MM.1S (cell line): ENCODE results near the gene NTN5.

Source experiments
- DNase-seq: peaks from one replicate; pipeline ENCODE4 v3.0.0-alpha.2; 2015
- H2AFZ ChIP-seq: fragments of 300-600 bp; sonication (generic); 2 replicates; pipeline ENCODE4 v1.6.0; 2016; ENCODE audit warnings: antibody characterized with exemption, low read length
- H3F3A ChIP-seq: fragments of 300-600 bp; sonication (generic); 2 replicates; pipeline ENCODE4 v1.6.1; 2016; ENCODE audit warnings: mild to moderate bottlenecking, antibody characterized with exemption, low read length, moderate library complexity, mixed read lengths; ENCODE audit not compliant: insufficient read depth
- H3K27ac ChIP-seq: fragments of 300-600 bp; sonication (generic); 2 replicates; pipeline ENCODE4 v1.5.1; 2016; ENCODE audit warnings: mild to moderate bottlenecking, low read length
- H3K27me3 ChIP-seq: fragments of 300-600 bp; sonication (generic); replicated peaks from 2 replicates; pipeline ENCODE4 v1.6.0; 2016; ENCODE audit warnings: low read length; ENCODE audit not compliant: insufficient read depth
- H3K36me3 ChIP-seq: fragments of 300-600 bp; sonication (generic); replicated peaks from 2 replicates; pipeline ENCODE4 v1.6.1; 2016; ENCODE audit warnings: mild to moderate bottlenecking, low read length, mixed read lengths; ENCODE audit not compliant: insufficient read depth
- H3K4me1 ChIP-seq: fragments of 300-600 bp; sonication (generic); 2 replicates; pipeline ENCODE4 v1.6.1; 2016; ENCODE audit warnings: low read length, mixed read lengths
- H3K4me2 ChIP-seq: fragments of 300-600 bp; sonication (generic); 2 replicates; pipeline ENCODE4 v1.6.0; 2016; ENCODE audit warnings: low read depth, low read length
- H3K4me3 ChIP-seq: fragments of 300-600 bp; sonication (generic); 2 replicates; pipeline ENCODE4 v1.5.1; 2016; ENCODE audit warnings: low read length, mixed read lengths
- H3K79me2 ChIP-seq: fragments of 300-600 bp; sonication (generic); 2 replicates; pipeline ENCODE4 v1.6.1; 2016; ENCODE audit warnings: mixed run types, low read length, mixed read lengths
- H3K9ac ChIP-seq: fragments of 300-600 bp; sonication (generic); 2 replicates; pipeline ENCODE4 v1.6.1; 2016; ENCODE audit warnings: low read length, mixed read lengths
- H3K9me2 ChIP-seq: fragments of 300-600 bp; sonication (generic); replicated peaks from 2 replicates; pipeline ENCODE4 v1.6.1; 2016; ENCODE audit warnings: mild to moderate bottlenecking, low read length, mixed read lengths; ENCODE audit not compliant: insufficient read depth
- H3K9me3 ChIP-seq: fragments of 300-600 bp; sonication (generic); replicated peaks from 2 replicates; pipeline ENCODE4 v1.6.1; 2016; ENCODE audit warnings: mild to moderate bottlenecking, low read length, mixed read lengths; ENCODE audit not compliant: insufficient read depth
- H4K20me1 ChIP-seq: fragments of 300-600 bp; sonication (generic); 2 replicates; pipeline ENCODE4 v1.6.1; 2016; ENCODE audit warnings: mild to moderate bottlenecking, low read length, moderate library complexity, mixed read lengths; ENCODE audit not compliant: insufficient read depth
- CTCF ChIP-seq: fragments of 300-600 bp; sonication (generic); IDR thresholded peaks from 2 replicates; pipeline ENCODE4 v1.5.1; 2016; ENCODE audit warnings: antibody characterized with exemption, low read length, mixed read lengths
- EZH2 ChIP-seq: fragments of 300-600 bp; sonication (generic); optimal IDR thresholded peaks from 2 replicates; pipeline ENCODE3; 2017; ENCODE audit warnings: low read depth, mild to moderate bottlenecking, antibody characterized with exemption, low read length, mixed read lengths
- EZH2phosphoT487 ChIP-seq: fragments of 300-600 bp; sonication (generic); IDR thresholded peaks from 2 replicates; pipeline ENCODE4 v1.6.1; 2018; ENCODE audit warnings: antibody characterized with exemption, low read length

NTN5 gene

GRCh38 chr19:48708471-48708870 lies 35.7 kb upstream of the NTN5 start:
- no peak for DNase-seq
- H3K4me2 ChIP-seq, result no peak overlapping the region
- TF ChIP-seq EZH2phosphoT487, result no peak
- TF ChIP-seq CTCF, result no peak
- no peak for TF ChIP-seq EZH2
- peaks cover 71% of the 10 kb centered on the region for H3K27me3 ChIP-seq
- H4K20me1 ChIP-seq, result no peaks in the 10 kb centered on the region
- no peak overlapping the region for H3K4me3 ChIP-seq
- no peaks in the 10 kb centered on the region for H3K9me2 ChIP-seq
- H3K9me3 ChIP-seq, result no peaks in the 10 kb centered on the region
- no peaks in the 10 kb centered on the region for H3K36me3 ChIP-seq
- no peaks in the 10 kb centered on the region for H3F3A ChIP-seq
- no peaks in the 10 kb centered on the region for H3K79me2 ChIP-seq
- no peak overlapping the region for H3K9ac ChIP-seq
- H3K4me1 ChIP-seq, result no peaks in the 10 kb centered on the region
- no peak overlapping the region for H3K27ac ChIP-seq
- H2AFZ ChIP-seq, result no peak overlapping the region

GRCh38 chr19:48705431-48705830 lies 32.6 kb upstream of the NTN5 start:
- H3K4me3 ChIP-seq, result no peak overlapping the region
- H3K9me3 ChIP-seq, result no peaks in the 10 kb centered on the region
- TF ChIP-seq EZH2, result no peak
- TF ChIP-seq EZH2phosphoT487, result no peak
- no peak for TF ChIP-seq CTCF
- H3K27ac ChIP-seq, result no peak overlapping the region
- DNase-seq, result no peak
- H3K9me2 ChIP-seq, result no peaks in the 10 kb centered on the region
- H2AFZ ChIP-seq, result no peak overlapping the region
- H4K20me1 ChIP-seq, result no peaks in the 10 kb centered on the region
- no peak overlapping the region for H3K4me2 ChIP-seq
- H3K4me1 ChIP-seq, result no peaks in the 10 kb centered on the region
- no peaks in the 10 kb centered on the region for H3K79me2 ChIP-seq
- H3K27me3 ChIP-seq, result peaks cover 79% of the 10 kb centered on the region
- H3K9ac ChIP-seq, result no peak overlapping the region
- no peaks in the 10 kb centered on the region for H3K36me3 ChIP-seq
- no peaks in the 10 kb centered on the region for H3F3A ChIP-seq

GRCh38 chr19:48703316-48703715 lies 30.5 kb upstream of the NTN5 start:
- no peak overlapping the region for H3K9ac ChIP-seq
- H3K9me3 ChIP-seq, result no peaks in the 10 kb centered on the region
- peaks cover 85% of the 10 kb centered on the region for H3K27me3 ChIP-seq
- TF ChIP-seq CTCF, result no peak
- TF ChIP-seq EZH2phosphoT487, result no peak
- no peak for TF ChIP-seq EZH2
- H3K27ac ChIP-seq, result no peak overlapping the region
- no peaks in the 10 kb centered on the region for H3K36me3 ChIP-seq
- no peaks in the 10 kb centered on the region for H3K9me2 ChIP-seq
- H3K79me2 ChIP-seq, result no peaks in the 10 kb centered on the region
- no peak overlapping the region for H3K4me2 ChIP-seq
- no peak overlapping the region for H3K4me3 ChIP-seq
- no peak overlapping the region for H2AFZ ChIP-seq
- H4K20me1 ChIP-seq, result no peaks in the 10 kb centered on the region
- no peaks in the 10 kb centered on the region for H3K4me1 ChIP-seq
- H3F3A ChIP-seq, result no peaks in the 10 kb centered on the region
- DNase-seq, result no peak
